PFSK-1 (cell line): Measurements from ENCODE around the gene CROCC2.

ENCODE experiments used
- FOXP2 ChIP-seq: optimal IDR thresholded peaks from 2 replicates; pipeline ENCODE3; 2011; ENCODE audit warnings: borderline replicate concordance, control low read depth, inconsistent platforms; ENCODE audit not compliant: insufficient read depth; ENCODE audit errors: extremely low read length, extremely low read depth
- POLR2AphosphoS5 ChIP-seq: IDR thresholded peaks from 2 replicates; pipeline ENCODE4 v1.6.1; 2012; ENCODE audit warnings: low read depth, mild to moderate bottlenecking, control low read depth, low read length, moderate library complexity
- REST ChIP-seq, 2 experiments: IDR thresholded peaks; 2 replicates each; pipeline versions ENCODE4 v1.6.1 to v1.8.0; 2011 to 2012; ENCODE audit warnings: low read depth in 2 of 2, low read length in 2 of 2, control low read depth in 1 of 2, inconsistent platforms in 1 of 2, mild to moderate bottlenecking in 1 of 2, moderate library complexity in 1 of 2; ENCODE audit not compliant: insufficient read depth in 1 of 2
- SIN3A ChIP-seq: IDR thresholded peaks from 2 replicates; pipeline ENCODE4 v1.6.1; 2012; ENCODE audit warnings: mild to moderate bottlenecking, low read length, moderate library complexity, borderline replicate concordance; ENCODE audit not compliant: insufficient read depth
- TAF1 ChIP-seq: IDR thresholded peaks from 2 replicates; pipeline ENCODE4 v1.6.1; 2012; ENCODE audit warnings: low read length, control low read depth, borderline replicate concordance; ENCODE audit not compliant: insufficient read depth

The CROCC2 gene

GRCh38 chr2:240919161-240919781 lies 13.1 kb downstream of the CROCC2 start:
- TF ChIP-seq REST (IDR thresholded peaks at IDR 0.05; ENCODE audit: insufficient read depth in 1 of 2, low read depth in 2 of 2, low read length in 2 of 2) (no peak), FOXP2 (no peak), SIN3A (no peak), TAF1 (no peak), POLR2AphosphoS5 (no peak)

GRCh38 chr2:240919786-240920782 lies 13.9 kb downstream of the CROCC2 start:
- TF ChIP-seq TAF1 (no peak), REST (IDR thresholded peaks at IDR 0.05; ENCODE audit: insufficient read depth in 1 of 2, low read depth in 2 of 2, low read length in 2 of 2) (no peak), POLR2AphosphoS5 (no peak), FOXP2 (no peak), SIN3A (no peak)

- TF ChIP-seq REST (IDR thresholded peaks at IDR 0.05; ENCODE audit: insufficient read depth in 1 of 2, low read depth in 2 of 2, low read length in 2 of 2) (no peak), POLR2AphosphoS5 (no peak), TAF1 (no peak)
These were observed 14.7 kb downstream of the CROCC2 start for GRCh38 chr2:240920783-240921231.

GRCh38 chr2:240921311-240921994 lies 15.3 kb downstream of the CROCC2 start:
- TF ChIP-seq POLR2AphosphoS5 (no peak), REST (IDR thresholded peaks at IDR 0.05; ENCODE audit: insufficient read depth in 1 of 2, low read depth in 2 of 2, low read length in 2 of 2) (no peak), TAF1 (no peak), FOXP2 (no peak), SIN3A (no peak)
